Hepatocyte (in vitro differentiated cells): ENCODE measurements around the gene MCAM.

Experiments used
- EZH2 ChIP-seq: fragments of 200-600 bp; sonication (generic); IDR thresholded peaks from 2 replicates; pipeline ENCODE4 v1.6.1; 2016; ENCODE audit warnings: antibody characterized with exemption, mild to moderate bottlenecking, borderline replicate concordance
- EZH2phosphoT487 ChIP-seq: fragments of 200-600 bp; sonication (generic); IDR thresholded peaks from one replicate; pipeline ENCODE4 v1.6.1; 2018; ENCODE audit warnings: antibody characterized with exemption, mild to moderate bottlenecking, low read depth, moderate library complexity; ENCODE audit not compliant: unreplicated experiment, severe bottlenecking
- TF ChIP-seq, protein P1 (sequence below): fragments of 200-600 bp; sonication (generic); IDR thresholded peaks from 2 replicates; pipeline ENCODE4 v1.5.1; 2016; ENCODE audit warnings: antibody characterized with exemption, mild to moderate bottlenecking; ENCODE audit not compliant: poor library complexity

DNA sequence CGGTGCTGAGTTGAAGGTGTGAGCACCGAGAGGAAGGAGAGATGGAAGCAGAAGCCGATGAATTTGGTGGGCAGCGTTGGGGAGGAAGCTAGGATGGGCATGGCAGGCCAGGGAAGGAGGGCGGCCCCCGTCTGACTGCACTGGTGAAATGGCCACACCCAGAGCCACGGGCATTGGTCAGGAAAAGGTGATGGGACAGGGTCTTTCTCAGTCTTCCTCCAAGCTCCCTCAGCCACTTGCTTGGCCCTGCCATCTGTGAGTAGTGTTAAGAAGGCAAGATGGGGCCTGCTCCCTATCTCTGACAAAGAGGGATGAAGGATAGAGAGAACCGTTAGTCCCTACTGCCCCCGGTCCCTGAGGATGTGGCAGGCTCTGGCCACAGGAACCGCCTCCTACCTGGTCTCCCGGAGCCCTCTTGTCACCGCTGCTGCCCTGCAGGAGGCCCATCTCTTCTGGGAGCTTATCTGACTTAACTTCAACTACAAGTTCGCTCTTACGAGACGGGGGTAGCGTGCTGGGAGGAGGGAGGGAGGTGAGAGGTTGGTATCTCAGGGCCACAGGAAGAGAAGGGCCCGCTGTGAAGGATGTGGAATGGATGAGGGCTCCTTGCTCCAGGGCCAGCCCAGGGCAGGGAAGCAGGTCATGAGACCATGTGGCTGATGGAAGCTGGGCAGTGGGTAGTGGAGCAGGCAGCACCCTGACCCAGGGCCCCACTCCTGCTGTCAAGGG, 6.8 kb downstream of the MCAM start:
- TF ChIP-seq, protein P1, sequence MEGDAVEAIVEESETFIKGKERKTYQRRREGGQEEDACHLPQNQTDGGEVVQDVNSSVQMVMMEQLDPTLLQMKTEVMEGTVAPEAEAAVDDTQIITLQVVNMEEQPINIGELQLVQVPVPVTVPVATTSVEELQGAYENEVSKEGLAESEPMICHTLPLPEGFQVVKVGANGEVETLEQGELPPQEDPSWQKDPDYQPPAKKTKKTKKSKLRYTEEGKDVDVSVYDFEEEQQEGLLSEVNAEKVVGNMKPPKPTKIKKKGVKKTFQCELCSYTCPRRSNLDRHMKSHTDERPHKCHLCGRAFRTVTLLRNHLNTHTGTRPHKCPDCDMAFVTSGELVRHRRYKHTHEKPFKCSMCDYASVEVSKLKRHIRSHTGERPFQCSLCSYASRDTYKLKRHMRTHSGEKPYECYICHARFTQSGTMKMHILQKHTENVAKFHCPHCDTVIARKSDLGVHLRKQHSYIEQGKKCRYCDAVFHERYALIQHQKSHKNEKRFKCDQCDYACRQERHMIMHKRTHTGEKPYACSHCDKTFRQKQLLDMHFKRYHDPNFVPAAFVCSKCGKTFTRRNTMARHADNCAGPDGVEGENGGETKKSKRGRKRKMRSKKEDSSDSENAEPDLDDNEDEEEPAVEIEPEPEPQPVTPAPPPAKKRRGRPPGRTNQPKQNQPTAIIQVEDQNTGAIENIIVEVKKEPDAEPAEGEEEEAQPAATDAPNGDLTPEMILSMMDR: no peak
- TF ChIP-seq EZH2phosphoT487: no peak
- TF ChIP-seq EZH2: no peak
